Small intestine (tissue), 4 donors: Measurements from ENCODE around the gene RAPGEF1. TPM values are rescaled to one million over a fixed set of nuclear protein-coding genes. Genes with fewer than 3 reads are reported as not detected.

Experiments used
- polyA plus RNA-seq, 4 donors: library from polyadenylated mRNA; stranded (reverse) in 3 of 4; unstranded in 1 of 4; fragments of 200-250 nt in 3 of 4; fragments of 120-200 nt in 1 of 4; gene quantifications; one replicate each; pipeline versions ENCODE4 v1.2.1 to v1.2.3, GENCODE V29; 2013
- donor health status: healthy with polysubstance abuse.
- donor health status: Bipolar disorder and iron deficiency.
- donor health status: healthy.

RAPGEF1 gene
- polyA plus RNA-seq, 4 donors, result 15.4 to 43.4 (median 21.2) TPM

Other genes with a start within 250 kb of the RAPGEF1 start
- gene POMT1, start 237.2 kb downstream of the RAPGEF1 start, polyA plus RNA-seq, result 10 to 100 TPM; 15.0 to 53.2 (median 35.5) TPM
- gene UCK1, start 208.8 kb downstream of the RAPGEF1 start, polyA plus RNA-seq, result 10 to 100 TPM; 18.1 to 40.6 (median 27.7) TPM
- gene PRRT1B, start 194.6 kb downstream of the RAPGEF1 start, polyA plus RNA-seq, result 1 to 10 TPM in 1 of 4 donors, under 1 TPM in 2, not detected in 1; 0.12 to 4.0 (median 0.89) TPM